Calu3 (cell line): ENCODE measurements around the gene KMO. TPM values are rescaled to one million over a fixed set of nuclear protein-coding genes. Genes with fewer than 3 reads are reported as not detected.

Experiments used
- BruUV-seq: library from RNA; stranded (reverse); fragments of 400-500 nt; replicated peaks from 2 replicates; lab custom pipeline; 2021; lab: Mats Ljungman, UMichigan
- CTCF ChIA-PET: fragments of 300-600 bp; sonication (Branson Sonifier 250); formaldehyde crosslinking; loops from one replicate; lab custom pipeline; 2022; ENCODE audit warnings: antibody characterized with exemption; lab: Charles Lee
- DNase-seq: peaks from one replicate; pipeline ENCODE4 v3.0.0; 2022
- H3K27ac Mint-ChIP-seq: one replicate; pipeline ENCODE4 v1.8.0; 2022; ENCODE audit warnings: mixed read lengths; ENCODE audit not compliant: unreplicated experiment
- H3K27me3 Mint-ChIP-seq: one replicate; pipeline ENCODE4 v1.8.0; 2022; ENCODE audit warnings: mixed read lengths; ENCODE audit not compliant: unreplicated experiment
- H3K36me3 Mint-ChIP-seq: one replicate; pipeline ENCODE4 v1.8.0; 2022; ENCODE audit warnings: mild to moderate bottlenecking, moderate library complexity, mixed read lengths; ENCODE audit not compliant: insufficient read depth, unreplicated experiment
- H3K4me1 Mint-ChIP-seq: one replicate; pipeline ENCODE4 v1.8.0; 2022; ENCODE audit warnings: mild to moderate bottlenecking, low read depth, mixed read lengths; ENCODE audit not compliant: unreplicated experiment
- H3K4me3 Mint-ChIP-seq: one replicate; pipeline ENCODE4 v1.8.0; 2022; ENCODE audit warnings: mild to moderate bottlenecking, low read depth, moderate library complexity, mixed read lengths; ENCODE audit not compliant: unreplicated experiment
- H3K9me3 Mint-ChIP-seq: one replicate; pipeline ENCODE4 v1.8.0; 2022; ENCODE audit warnings: low read depth, mixed read lengths; ENCODE audit not compliant: unreplicated experiment
- intact Hi-C: fragments of 100-400 bp; cut with micrococcal nuclease; formaldehyde crosslinking; loops from one replicate; pipeline ENCODE4 v1.10.0; 2022; ENCODE audit not compliant: unreplicated experiment
- total RNA-seq: library from RNA; stranded (reverse); gene quantifications from 2 replicates; pipeline ENCODE4 v1.2.3, GENCODE V29; 2022
- TF ChIP-seq, protein P1 (sequence below): fragments of 200-600 bp; IDR thresholded peaks from one replicate; pipeline ENCODE4 v1.8.0; 2022; ENCODE audit warnings: antibody characterized with exemption; ENCODE audit not compliant: unreplicated experiment

KMO gene
- total RNA-seq, 1 experiment from 2014 or later, result 0.85 TPM

DNA sequence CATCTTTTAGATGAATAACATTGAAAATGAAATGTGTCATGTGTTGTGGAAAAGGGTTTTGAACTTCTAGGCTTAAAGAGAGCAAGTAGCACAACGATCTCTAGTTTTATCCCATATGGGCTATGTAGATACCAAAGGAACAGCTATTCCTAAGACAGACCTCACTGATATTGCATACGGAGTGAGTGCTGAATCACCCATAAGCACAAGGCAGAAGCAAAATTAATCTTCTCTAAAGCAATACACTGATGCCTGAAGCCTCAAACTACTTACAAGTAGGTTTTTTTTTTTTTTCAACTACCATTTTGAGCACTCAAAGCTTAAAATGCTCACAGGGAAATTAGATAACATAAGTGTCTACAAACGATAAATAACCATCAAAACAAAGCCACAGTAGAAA is 5.0 kb upstream of the KMO start:
- intact Hi-C loops, result no loop called here
- DNase-seq, result no peak
- no peaks in the 10 kb centered on the region for H3K9me3 Mint-ChIP-seq
- no peak overlapping the region for H3K4me3 Mint-ChIP-seq
- TF ChIP-seq, protein P1, sequence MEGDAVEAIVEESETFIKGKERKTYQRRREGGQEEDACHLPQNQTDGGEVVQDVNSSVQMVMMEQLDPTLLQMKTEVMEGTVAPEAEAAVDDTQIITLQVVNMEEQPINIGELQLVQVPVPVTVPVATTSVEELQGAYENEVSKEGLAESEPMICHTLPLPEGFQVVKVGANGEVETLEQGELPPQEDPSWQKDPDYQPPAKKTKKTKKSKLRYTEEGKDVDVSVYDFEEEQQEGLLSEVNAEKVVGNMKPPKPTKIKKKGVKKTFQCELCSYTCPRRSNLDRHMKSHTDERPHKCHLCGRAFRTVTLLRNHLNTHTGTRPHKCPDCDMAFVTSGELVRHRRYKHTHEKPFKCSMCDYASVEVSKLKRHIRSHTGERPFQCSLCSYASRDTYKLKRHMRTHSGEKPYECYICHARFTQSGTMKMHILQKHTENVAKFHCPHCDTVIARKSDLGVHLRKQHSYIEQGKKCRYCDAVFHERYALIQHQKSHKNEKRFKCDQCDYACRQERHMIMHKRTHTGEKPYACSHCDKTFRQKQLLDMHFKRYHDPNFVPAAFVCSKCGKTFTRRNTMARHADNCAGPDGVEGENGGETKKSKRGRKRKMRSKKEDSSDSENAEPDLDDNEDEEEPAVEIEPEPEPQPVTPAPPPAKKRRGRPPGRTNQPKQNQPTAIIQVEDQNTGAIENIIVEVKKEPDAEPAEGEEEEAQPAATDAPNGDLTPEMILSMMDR, result no peak
- no peak overlapping the region for H3K27ac Mint-ChIP-seq
- H3K27me3 Mint-ChIP-seq, result no peaks in the 10 kb centered on the region
- H3K36me3 Mint-ChIP-seq, result peaks cover 9% of the 10 kb centered on the region
- H3K4me1 Mint-ChIP-seq, result peaks cover 16% of the 10 kb centered on the region
- CTCF ChIA-PET, result no interaction called here
- no TSS peak for BruUV-seq

DNA sequence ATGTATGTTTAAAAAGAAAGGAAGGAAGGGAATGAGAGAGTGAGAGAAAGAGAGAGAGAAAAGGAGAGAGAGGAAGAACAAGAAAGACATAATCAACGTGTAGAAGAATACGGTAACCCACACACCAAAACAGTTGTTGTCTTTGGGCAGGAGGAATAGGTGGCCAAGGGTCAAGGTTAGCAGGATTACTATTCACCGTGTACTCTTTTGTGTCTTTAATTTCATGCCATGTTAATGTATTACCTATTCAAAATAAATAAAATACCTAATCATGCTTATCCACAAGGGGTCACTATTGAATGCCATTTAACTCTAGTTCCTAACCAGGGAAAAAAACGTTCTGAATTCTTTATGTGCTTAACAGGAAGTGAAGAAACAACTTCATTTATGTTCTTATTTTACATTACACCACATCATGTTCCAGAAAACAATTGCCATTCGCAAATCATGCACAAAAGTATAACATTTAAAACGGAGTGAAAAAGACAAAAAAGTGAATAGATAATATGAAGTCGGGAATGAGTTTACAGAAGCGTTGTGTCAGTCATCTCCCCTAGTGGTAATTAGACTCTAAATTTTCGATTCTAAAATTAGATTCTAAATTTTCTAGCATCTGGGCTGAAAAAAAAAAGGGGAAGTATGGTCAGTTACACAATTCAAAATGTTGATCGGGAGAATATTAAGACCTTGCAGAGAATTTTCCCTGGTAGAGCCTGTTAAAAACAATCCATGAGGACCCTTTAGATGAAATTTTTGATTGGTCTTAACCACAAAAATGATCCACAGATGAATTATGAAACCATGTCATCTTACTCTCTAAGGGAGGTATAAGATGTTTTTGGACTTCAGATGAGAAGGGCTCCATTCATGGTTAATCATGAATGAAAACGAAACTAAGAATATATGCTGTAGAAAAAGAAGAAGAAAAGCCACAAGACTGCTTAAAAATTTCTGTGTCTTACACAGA is 700 bp upstream of the KMO start:
- intact Hi-C loops, result loop anchor here (1.0 to 10.0 kb wide), 6 partner anchors 81 to 483 kb away; no protein-coding TSS in a partner anchor
- no peaks in the 10 kb centered on the region for H3K27me3 Mint-ChIP-seq
- H3K4me1 Mint-ChIP-seq, result peaks cover 26% of the 10 kb centered on the region
- CTCF ChIA-PET, result interaction anchor here (0.6 to 1.2 kb wide), 2 partner anchors 9 to 80 kb away, joined by 3 to 12 read pairs; no protein-coding TSS in a partner anchor
- peak overlapping the region; percentile 72 for H3K4me3 Mint-ChIP-seq
- TF ChIP-seq, protein P1, result peak; percentile 41
- peaks cover 9% of the 10 kb centered on the region for H3K36me3 Mint-ChIP-seq
- no TSS peak for BruUV-seq
- no peak for DNase-seq
- H3K9me3 Mint-ChIP-seq, result no peaks in the 10 kb centered on the region
- H3K27ac Mint-ChIP-seq, result peak overlapping the region; percentile 78

DNA sequence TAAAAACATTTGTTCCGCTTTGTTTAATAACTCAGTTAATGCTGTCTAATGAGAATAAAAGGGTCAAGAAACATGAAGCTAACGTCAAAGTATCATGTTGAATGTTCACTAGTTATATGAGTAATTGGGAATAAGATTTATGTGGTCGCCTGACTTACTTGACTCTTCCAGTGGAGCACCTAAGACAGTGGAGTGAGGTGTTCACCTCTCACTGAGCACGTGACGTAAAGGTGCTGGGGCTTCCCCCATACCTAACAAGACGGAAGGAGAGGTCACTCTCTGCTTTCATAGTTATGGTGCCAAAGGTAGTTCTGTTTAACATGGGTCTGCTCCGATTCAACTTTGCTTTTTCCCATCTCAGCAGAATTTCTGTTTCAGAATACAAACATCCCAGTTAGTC is 686 bp downstream of the KMO start:
- Mint-ChIP-seq H3K9me3 (no peaks in the 10 kb centered on the region), H3K27ac (no peak overlapping the region), H3K36me3 (peaks cover 9% of the 10 kb centered on the region), H3K27me3 (no peaks in the 10 kb centered on the region), H3K4me3 (no peak overlapping the region), H3K4me1 (peaks cover 26% of the 10 kb centered on the region)
- BruUV-seq, result no TSS peak
- no peak for DNase-seq
- TF ChIP-seq, protein P1, result no peak
- CTCF ChIA-PET, result interaction anchor here (1.2 kb wide), 1 partner anchor 78 kb away, joined by 12 read pairs; no protein-coding TSS in a partner anchor
- intact Hi-C loops, result loop anchor here (5.0 to 10.0 kb wide), 4 partner anchors 79 to 482 kb away; no protein-coding TSS in a partner anchor

DNA sequence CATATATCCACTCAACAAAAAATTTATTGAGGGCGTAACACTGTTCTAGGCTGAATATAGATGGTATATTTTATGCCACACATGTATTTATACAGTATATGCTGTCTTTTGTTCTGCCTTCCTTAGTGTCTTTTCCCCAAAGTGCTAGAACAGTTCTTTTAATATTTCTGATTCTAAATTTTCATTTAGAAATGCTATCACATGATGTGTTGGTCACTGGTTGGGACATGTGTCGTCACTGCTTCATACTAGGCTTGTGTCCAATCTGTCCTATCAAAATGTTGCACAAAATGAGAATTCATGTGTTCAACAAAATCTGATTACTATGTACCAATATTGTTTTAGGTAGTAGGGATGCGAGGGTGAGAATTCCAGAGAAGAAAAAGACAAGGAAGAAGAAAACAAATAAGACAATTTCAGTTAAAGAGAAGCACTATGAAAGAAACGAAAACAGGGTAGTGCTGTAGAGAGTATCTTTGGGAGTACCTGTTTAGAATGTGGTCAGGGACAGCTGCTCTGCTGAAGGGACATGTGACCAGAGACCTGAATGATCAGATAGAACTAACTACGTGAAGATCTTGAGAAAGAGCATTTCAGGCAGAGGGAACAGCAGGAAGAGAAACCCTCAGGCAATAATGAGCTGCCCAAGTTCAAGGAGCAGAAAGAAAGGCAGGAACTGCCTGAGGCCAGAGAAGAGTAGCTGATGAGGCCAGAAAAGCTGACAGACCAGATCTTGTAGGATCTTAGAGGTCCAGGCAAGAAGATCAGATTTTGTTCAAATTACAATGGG is 1.3 kb downstream of the KMO start:
- BruUV-seq, result no TSS peak
- no peaks in the 10 kb centered on the region for H3K9me3 Mint-ChIP-seq
- no peak overlapping the region for H3K27ac Mint-ChIP-seq
- H3K36me3 Mint-ChIP-seq, result peaks cover 9% of the 10 kb centered on the region
- intact Hi-C loops, result loop anchor here (5.0 to 10.0 kb wide), 4 partner anchors 79 to 481 kb away; no protein-coding TSS in a partner anchor
- no peak for DNase-seq
- H3K27me3 Mint-ChIP-seq, result no peaks in the 10 kb centered on the region
- CTCF ChIA-PET, result no interaction called here
- no peak overlapping the region for H3K4me3 Mint-ChIP-seq
- TF ChIP-seq, protein P1, result no peak
- H3K4me1 Mint-ChIP-seq, result peaks cover 26% of the 10 kb centered on the region
